ENCODE data around the gene EI24. TPM values are rescaled to one million over a fixed set of nuclear protein-coding genes. Genes with fewer than 3 reads are reported as not detected.

The EI24 gene
- total RNA-seq, 1 experiment from 2014 or later, result 151 TPM

DNA sequence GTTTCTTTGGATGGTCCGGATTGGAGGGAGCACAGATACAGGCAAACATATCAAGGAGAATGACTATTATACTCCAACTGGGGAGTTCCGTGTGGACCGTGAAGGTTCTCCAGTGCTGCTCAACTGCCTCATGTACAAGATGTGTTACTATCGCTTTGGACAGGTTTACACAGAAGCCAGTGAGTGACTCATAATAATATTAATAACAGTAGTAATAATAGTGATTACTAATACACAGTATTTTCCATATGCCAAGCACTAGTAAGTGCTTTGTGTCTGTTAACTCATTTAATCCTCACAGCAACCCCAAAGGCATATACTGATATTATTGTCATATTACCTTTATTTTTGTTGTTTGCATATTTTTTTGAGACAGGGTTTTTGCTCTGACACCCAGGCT lies 49.1 kb downstream of the EI24 start:
- Histone ChIP-seq H3K56ac (ENCODE audit: insufficient read length, low read depth, low read length) (no peak overlapping the region), H2BK15ac (ENCODE audit: low read depth, low read length) (no peak overlapping the region), H3K79me2 (ENCODE audit: insufficient read depth, low read length) (no peaks in the 10 kb centered on the region), H3K4ac (ENCODE audit: low read depth, low read length) (no peak overlapping the region), H4K20me1 (ENCODE audit: control insufficient read depth, insufficient read depth, insufficient read length) (no peaks in the 10 kb centered on the region), H3K14ac (ENCODE audit: insufficient read depth, low read length) (no peak overlapping the region), H2AK5ac (ENCODE audit: insufficient read length, low read length) (no peak overlapping the region), H3K9me3 (ENCODE audit: control insufficient read depth, low read depth, low read length) (no peaks in the 10 kb centered on the region), H3K27ac (ENCODE audit: insufficient read length, low read depth, low read length) (no peak overlapping the region), H3K79me1 (ENCODE audit: insufficient read depth, low read depth, low read length, poor library complexity, severe bottlenecking) (no peaks in the 10 kb centered on the region), H4K8ac (replicated peaks; ENCODE audit: insufficient read length, low read depth, low read length) (no peak overlapping the region), H2BK20ac (ENCODE audit: low read depth, low read length, poor library complexity, severe bottlenecking) (no peak overlapping the region), H3K9ac (ENCODE audit: extremely low read depth, insufficient read length, low read length) (no peak overlapping the region), H3K18ac (ENCODE audit: insufficient read length, low read depth, low read length) (no peak overlapping the region), H3T11ph (ENCODE audit: low read length) (no peak overlapping the region), H2BK120ac (ENCODE audit: low read depth, low read length, poor library complexity, severe bottlenecking) (no peak overlapping the region), H3K4me2 (ENCODE audit: insufficient read depth, insufficient read length, low read length) (no peak overlapping the region), H4K5ac (ENCODE audit: insufficient read length, low read depth, low read length) (no peak overlapping the region), H3K23me2 (ENCODE audit: insufficient read length, low read depth, low read length, poor library complexity, severe bottlenecking) (no peaks in the 10 kb centered on the region), H2BK12ac (ENCODE audit: insufficient read length, low read depth, low read length) (no peak overlapping the region), H2AFZ (ENCODE audit: low read length) (no peak overlapping the region), H2BK5ac (ENCODE audit: insufficient read length, low read length) (no peak overlapping the region), H3K4me1 (ENCODE audit: insufficient read depth, low read length) (no peaks in the 10 kb centered on the region), H3K27me3 (ENCODE audit: insufficient read depth, low read length) (no peaks in the 10 kb centered on the region), H4K91ac (ENCODE audit: insufficient read length, low read depth, low read length) (no peak overlapping the region), H3K23ac (ENCODE audit: insufficient read length, low read depth, low read length) (no peak overlapping the region)
- no peaks in the 10 kb centered on the region for H3K9me3 Mint-ChIP-seq
- H3K4me3 Mint-ChIP-seq, result no peak overlapping the region
- H3K27ac Mint-ChIP-seq, result no peak overlapping the region
- peaks cover 28 to 84% (median 70%) of the 10 kb centered on the region in 3 experiments; a peak in 6 of 7 replicates for H3K36me3 Mint-ChIP-seq (ENCODE audit: insufficient read depth in 1 of 3, low read depth in 3 of 3)
- no peaks in the 10 kb centered on the region for H3K27me3 Mint-ChIP-seq (ENCODE audit: low read depth)
- TF ChIP-seq, protein P1, sequence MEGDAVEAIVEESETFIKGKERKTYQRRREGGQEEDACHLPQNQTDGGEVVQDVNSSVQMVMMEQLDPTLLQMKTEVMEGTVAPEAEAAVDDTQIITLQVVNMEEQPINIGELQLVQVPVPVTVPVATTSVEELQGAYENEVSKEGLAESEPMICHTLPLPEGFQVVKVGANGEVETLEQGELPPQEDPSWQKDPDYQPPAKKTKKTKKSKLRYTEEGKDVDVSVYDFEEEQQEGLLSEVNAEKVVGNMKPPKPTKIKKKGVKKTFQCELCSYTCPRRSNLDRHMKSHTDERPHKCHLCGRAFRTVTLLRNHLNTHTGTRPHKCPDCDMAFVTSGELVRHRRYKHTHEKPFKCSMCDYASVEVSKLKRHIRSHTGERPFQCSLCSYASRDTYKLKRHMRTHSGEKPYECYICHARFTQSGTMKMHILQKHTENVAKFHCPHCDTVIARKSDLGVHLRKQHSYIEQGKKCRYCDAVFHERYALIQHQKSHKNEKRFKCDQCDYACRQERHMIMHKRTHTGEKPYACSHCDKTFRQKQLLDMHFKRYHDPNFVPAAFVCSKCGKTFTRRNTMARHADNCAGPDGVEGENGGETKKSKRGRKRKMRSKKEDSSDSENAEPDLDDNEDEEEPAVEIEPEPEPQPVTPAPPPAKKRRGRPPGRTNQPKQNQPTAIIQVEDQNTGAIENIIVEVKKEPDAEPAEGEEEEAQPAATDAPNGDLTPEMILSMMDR (conservative IDR thresholded peaks at IDR 0.05), result no peak
- no CpG with 5 or more reads among the region's 4 CpGs for whole genome bisulfite sequencing (ENCODE audit: extremely low coverage, insufficient read length, low lambda C conversion rate)
- no peaks in the 10 kb centered on the region; a peak in 1 of 4 replicates for H3K4me1 Mint-ChIP-seq
- no peak for DNase-seq

Measured in H9 (cell line).